Measurements from ENCODE around the gene HS6ST1. TPM values are rescaled to one million over a fixed set of nuclear protein-coding genes. Genes with fewer than 3 reads are reported as not detected.
A peak's percentile ranks its signal among the peaks of the same experiment; 100 is the strongest.

HS6ST1 gene
- total RNA-seq, result 1 to 10 TPM; 7.0 to 8.6 TPM

GRCh38 chr2:128318776-128319464 is at the start of gene HS6ST1:
TSS of gene HS6ST1 (minus strand) at chr2:128318868. CDS start at chr2:128318563, 305 bp downstream.
- Mint-ChIP-seq H3K27me3 (peaks cover 25% of the 10 kb centered on the region), H3K9me3 (ENCODE audit: low read depth) (no peaks in the 10 kb centered on the region), H3K4me3 (peak within 1 kb of the TSS; percentile 76), H3K27ac (no peak within 1 kb of the TSS), H3K36me3 (no peaks in the 10 kb centered on the region), H3K4me1 (peaks cover 14% of the 10 kb centered on the region)
- ATAC-seq, result peak; percentile 88
- peak; percentile 84 for DNase-seq
- CTCF ChIA-PET, result no interaction called here

- CTCF ChIA-PET, result no interaction called here
- no peak for ATAC-seq
- no peaks in the 10 kb centered on the region for H3K36me3 Mint-ChIP-seq
Observed at GRCh38 chr2:128367601-128368359, 49.1 kb upstream of the HS6ST1 start.

GRCh38 chr2:128366713-128367511 is 48.2 kb upstream of the HS6ST1 start:
- no peak for DNase-seq

More at GRCh38 chr2:128367601-128368359, 49.1 kb upstream of the HS6ST1 start:
- H3K27me3 Mint-ChIP-seq, result peaks cover 45% of the 10 kb centered on the region
- no peak overlapping the region for H3K27ac Mint-ChIP-seq
- peaks cover 10% of the 10 kb centered on the region for H3K4me1 Mint-ChIP-seq
- no peak for DNase-seq
- no peaks in the 10 kb centered on the region for H3K9me3 Mint-ChIP-seq (ENCODE audit: low read depth)
- H3K4me3 Mint-ChIP-seq, result no peak overlapping the region

GRCh38 chr2:128365217-128365905 is 46.7 kb upstream of the HS6ST1 start:
- no peaks in the 10 kb centered on the region for H3K4me1 Mint-ChIP-seq
- peaks cover 31% of the 10 kb centered on the region for H3K27me3 Mint-ChIP-seq
- ATAC-seq, result no peak
- H3K27ac Mint-ChIP-seq, result no peak overlapping the region
- CTCF ChIA-PET, result no interaction called here
- no peak for DNase-seq
- H3K4me3 Mint-ChIP-seq, result no peak overlapping the region
- H3K36me3 Mint-ChIP-seq, result no peaks in the 10 kb centered on the region
- H3K9me3 Mint-ChIP-seq (ENCODE audit: low read depth), result no peaks in the 10 kb centered on the region

More at GRCh38 chr2:128366713-128367511, 48.2 kb upstream of the HS6ST1 start:
- ATAC-seq, result no peak
- Mint-ChIP-seq H3K9me3 (ENCODE audit: low read depth) (no peaks in the 10 kb centered on the region), H3K27ac (no peak overlapping the region), H3K4me3 (no peak overlapping the region), H3K4me1 (peaks cover 3% of the 10 kb centered on the region), H3K36me3 (no peaks in the 10 kb centered on the region), H3K27me3 (peaks cover 41% of the 10 kb centered on the region)
- CTCF ChIA-PET, result no interaction called here

GRCh38 chr2:128364441-128364911 is 45.8 kb upstream of the HS6ST1 start:
- DNase-seq (no peak), ATAC-seq (no peak)
- no peak overlapping the region for H3K27ac Mint-ChIP-seq
- H3K36me3 Mint-ChIP-seq, result no peaks in the 10 kb centered on the region
- no peaks in the 10 kb centered on the region for H3K4me1 Mint-ChIP-seq
- no peaks in the 10 kb centered on the region for H3K9me3 Mint-ChIP-seq (ENCODE audit: low read depth)
- no peak overlapping the region for H3K4me3 Mint-ChIP-seq
- CTCF ChIA-PET, result interaction anchor here (0.8 kb wide), 1 partner anchor 9 kb away, joined by 3 read pairs; no protein-coding TSS in a partner anchor
- peaks cover 30% of the 10 kb centered on the region for H3K27me3 Mint-ChIP-seq

- CTCF ChIA-PET, result interaction anchor here (0.8 kb wide), 1 partner anchor 10 kb away, joined by 3 read pairs; no protein-coding TSS in a partner anchor
- no peaks in the 10 kb centered on the region for H3K9me3 Mint-ChIP-seq (ENCODE audit: low read depth)
- H3K4me3 Mint-ChIP-seq, result no peak overlapping the region
- no peak for ATAC-seq
- no peaks in the 10 kb centered on the region for H3K4me1 Mint-ChIP-seq
- peaks cover 27% of the 10 kb centered on the region for H3K27me3 Mint-ChIP-seq
- H3K27ac Mint-ChIP-seq, result no peak overlapping the region
- no peaks in the 10 kb centered on the region for H3K36me3 Mint-ChIP-seq
- DNase-seq, result no peak
Observed at GRCh38 chr2:128363934-128364361, 45.3 kb upstream of the HS6ST1 start.

GRCh38 chr2:128362889-128363228 is 44.2 kb upstream of the HS6ST1 start:
- Mint-ChIP-seq H3K4me1 (no peaks in the 10 kb centered on the region), H3K9me3 (ENCODE audit: low read depth) (no peaks in the 10 kb centered on the region), H3K4me3 (no peak overlapping the region), H3K27ac (no peak overlapping the region), H3K27me3 (peaks cover 22% of the 10 kb centered on the region), H3K36me3 (no peaks in the 10 kb centered on the region)
- CTCF ChIA-PET, result no interaction called here
- DNase-seq, result no peak
- ATAC-seq, result no peak

- peaks cover 22% of the 10 kb centered on the region for H3K27me3 Mint-ChIP-seq
Observed at GRCh38 chr2:128362176-128362888, 43.7 kb upstream of the HS6ST1 start.

GRCh38 chr2:128361376-128362131 is 42.9 kb upstream of the HS6ST1 start:
- Mint-ChIP-seq H3K4me1 (no peaks in the 10 kb centered on the region), H3K36me3 (no peaks in the 10 kb centered on the region), H3K9me3 (ENCODE audit: low read depth) (no peaks in the 10 kb centered on the region), H3K27me3 (peaks cover 27% of the 10 kb centered on the region), H3K27ac (no peak overlapping the region), H3K4me3 (no peak overlapping the region)
- CTCF ChIA-PET, result no interaction called here
- ATAC-seq (no peak), DNase-seq (no peak)

More at GRCh38 chr2:128362176-128362888, 43.7 kb upstream of the HS6ST1 start:
- H3K4me1 Mint-ChIP-seq, result no peaks in the 10 kb centered on the region
- CTCF ChIA-PET, result no interaction called here
- H3K4me3 Mint-ChIP-seq, result no peak overlapping the region
- H3K9me3 Mint-ChIP-seq (ENCODE audit: low read depth), result no peaks in the 10 kb centered on the region
- H3K27ac Mint-ChIP-seq, result no peak overlapping the region
- no peak for ATAC-seq
- no peaks in the 10 kb centered on the region for H3K36me3 Mint-ChIP-seq
- DNase-seq, result no peak

- H3K27ac Mint-ChIP-seq, result no peak overlapping the region
- no peak for ATAC-seq
- CTCF ChIA-PET, result no interaction called here
- no peak for DNase-seq
- no peaks in the 10 kb centered on the region for H3K36me3 Mint-ChIP-seq
- H3K27me3 Mint-ChIP-seq, result peaks cover 22% of the 10 kb centered on the region
- no peaks in the 10 kb centered on the region for H3K4me1 Mint-ChIP-seq
- no peaks in the 10 kb centered on the region for H3K9me3 Mint-ChIP-seq (ENCODE audit: low read depth)
- H3K4me3 Mint-ChIP-seq, result no peak overlapping the region
Observed at GRCh38 chr2:128360711-128361110, 42.0 kb upstream of the HS6ST1 start.

- peak; percentile 29 for DNase-seq
Observed at GRCh38 chr2:128359841-128360240, 41.2 kb upstream of the HS6ST1 start.

More at GRCh38 chr2:128359841-128360240, 41.2 kb upstream of the HS6ST1 start:
- Mint-ChIP-seq H3K4me1 (no peaks in the 10 kb centered on the region), H3K9me3 (ENCODE audit: low read depth) (no peaks in the 10 kb centered on the region), H3K27me3 (peaks cover 20% of the 10 kb centered on the region), H3K36me3 (no peaks in the 10 kb centered on the region), H3K4me3 (no peak overlapping the region), H3K27ac (no peak overlapping the region)
- no peak for ATAC-seq
- CTCF ChIA-PET, result no interaction called here
